Small intestine (tissue), 7 donors: ENCODE results near the gene TMPRSS3. TPM values are rescaled to one million over a fixed set of nuclear protein-coding genes. Genes with fewer than 3 reads are reported as not detected.

Experiments
- DNase-seq, 2 donors: peaks; one replicate each; pipeline versions ENCODE4 v3.0.0 to v3.0.0-alpha.2; 2013
- FAIRE-seq: peaks from 2 replicates; lab custom pipeline; 2012; peaks lifted over from hg19 to GRCh38; lab: Jason Lieb, UNC
- H3K27ac ChIP-seq, 3 donors: one replicate each; pipeline ENCODE4 v1.5.1; 2013; ENCODE audit warnings: low read length in 2 of 3, mild to moderate bottlenecking in 2 of 3, control low read depth in 1 of 3, inconsistent platforms in 1 of 3, low read depth in 1 of 3, moderate library complexity in 1 of 3
- H3K27me3 ChIP-seq, 3 donors: one replicate each; pipeline ENCODE4 v1.6.1; 2013; ENCODE audit warnings: low read length in 3 of 3, inconsistent platforms in 1 of 3; ENCODE audit not compliant: control insufficient read depth in 3 of 3, insufficient read depth in 3 of 3
- H3K36me3 ChIP-seq, 3 donors: one replicate each; pipeline ENCODE4 v1.6.1; 2013; ENCODE audit warnings: low read length in 3 of 3, inconsistent platforms in 1 of 3, low read depth in 1 of 3, mild to moderate bottlenecking in 1 of 3, moderate library complexity in 1 of 3; ENCODE audit not compliant: control insufficient read depth in 3 of 3, insufficient read depth in 2 of 3
- H3K4me1 ChIP-seq, 3 donors: one replicate each; pipeline ENCODE4 v1.6.1; 2013; ENCODE audit warnings: low read length in 2 of 3, inconsistent platforms in 1 of 3, low read depth in 1 of 3, mild to moderate bottlenecking in 1 of 3, moderate library complexity in 1 of 3; ENCODE audit not compliant: control insufficient read depth in 3 of 3, insufficient read depth in 2 of 3
- H3K4me3 ChIP-seq, 3 donors: one replicate each; pipeline ENCODE4 v1.5.1; 2013; ENCODE audit warnings: low read length in 3 of 3, control low read depth in 1 of 3, inconsistent platforms in 1 of 3, low read depth in 1 of 3, mild to moderate bottlenecking in 1 of 3, moderate library complexity in 1 of 3
- H3K9me3 ChIP-seq, 2 donors: one replicate each; pipeline ENCODE4 v1.6.1; 2013; ENCODE audit warnings: low read depth in 1 of 2, low read length in 1 of 2; ENCODE audit not compliant: control insufficient read depth in 2 of 2, insufficient read depth in 1 of 2
- WGBS, 3 donors: extraction: QIAGEN DNeasy Blood & Tissue Kit; methylation state at CpG; one replicate each; pipeline ENCODE4 v1.1.7; 2013; 5-methylcytosine and 5-hydroxymethylcytosine counted together
- polyA plus RNA-seq, 4 donors: library from polyadenylated mRNA; stranded (reverse) in 3 of 4; unstranded in 1 of 4; fragments of 200-250 nt in 3 of 4; fragments of 120-200 nt in 1 of 4; gene quantifications; one replicate each; pipeline versions ENCODE4 v1.2.1 to v1.2.3, GENCODE V29; 2013
- donor health status: healthy with polysubstance abuse.
- donor health status: control.
- donor health status: control.
- donor health status: Bipolar disorder and iron deficiency.
- donor health status: healthy.

Gene TMPRSS3
- polyA plus RNA-seq, 4 donors, result 1.1 to 9.2 (median 2.6) TPM

GRCh38 chr21:42433946-42434551 is 38.2 kb upstream of the TMPRSS3 start:
- no peak overlapping the region for H3K4me3 ChIP-seq
- H3K27me3 ChIP-seq, result peaks cover 0 to 2% (median 0%) of the 10 kb centered on the region in 3 donors
- FAIRE-seq (no peak), DNase-seq (peak; percentile 88 to 95)
- 17 to 55% (median 27%) methylated on average over 10 of the region's 10 CpGs for WGBS, 3 donors
- H3K9me3 ChIP-seq, result peaks cover 0 to 10% of the 10 kb centered on the region in 2 donors
- H3K4me1 ChIP-seq, result peaks cover 0 to 16% (median 3%) of the 10 kb centered on the region in 3 donors
- no peaks in the 10 kb centered on the region for H3K36me3 ChIP-seq
- peak overlapping the region in 1 of 3 donors; percentile 83 for H3K27ac ChIP-seq

- Histone ChIP-seq H3K9me3 (peaks cover 0 to 10% of the 10 kb centered on the region in 2 donors), H3K4me1 (peaks cover 0 to 16% (median 3%) of the 10 kb centered on the region in 3 donors), H3K36me3 (no peaks in the 10 kb centered on the region), H3K4me3 (no peak overlapping the region), H3K27ac (no peak overlapping the region), H3K27me3 (peaks cover 0 to 2% (median 0%) of the 10 kb centered on the region in 3 donors)
- DNase-seq (no peak), FAIRE-seq (no peak)
- WGBS, 3 donors, result 42 to 92% (median 91%) methylated on average over 1 of the region's 1 CpG
Measured at GRCh38 chr21:42432695-42433094, 36.8 kb upstream of the TMPRSS3 start.

GRCh38 chr21:42431196-42431595 is 35.3 kb upstream of the TMPRSS3 start:
- Histone ChIP-seq H3K9me3 (peaks cover 0 to 3% of the 10 kb centered on the region in 2 donors), H3K4me3 (no peak overlapping the region), H3K27me3 (no peaks in the 10 kb centered on the region), H3K27ac (no peak overlapping the region), H3K4me1 (peaks cover 0 to 19% (median 3%) of the 10 kb centered on the region in 3 donors), H3K36me3 (no peaks in the 10 kb centered on the region)
- DNase-seq (no peak), FAIRE-seq (no peak)
- WGBS, 3 donors, result 54 to 67% (median 65%) methylated on average over 7 of the region's 7 CpGs

DNA sequence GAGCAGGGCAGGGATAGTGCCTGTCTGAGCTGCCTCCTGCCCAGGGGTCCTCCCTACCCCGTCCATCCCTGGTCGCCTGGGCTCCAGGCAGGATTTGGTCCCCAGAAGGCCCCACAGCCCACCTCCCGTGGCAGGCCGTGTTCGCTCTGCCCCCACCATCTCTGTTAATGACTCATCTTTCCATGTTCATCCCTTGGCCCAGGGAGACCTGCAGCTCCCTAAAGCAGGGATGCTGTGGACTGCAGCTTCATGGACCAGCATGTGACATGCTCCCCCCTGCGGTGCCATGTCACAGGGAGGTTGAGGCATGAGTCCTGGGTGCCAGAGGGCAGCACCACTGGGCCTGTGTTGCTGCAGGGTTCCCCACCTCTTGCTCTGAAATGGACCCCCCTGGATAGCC is 34.7 kb upstream of the TMPRSS3 start:
- H3K4me1 ChIP-seq, result peaks cover 0 to 19% (median 3%) of the 10 kb centered on the region in 3 donors
- DNase-seq (no peak), FAIRE-seq (no peak)
- WGBS, 3 donors, result 87 to 95% (median 91%) methylated on average over 6 of the region's 6 CpGs
- no peaks in the 10 kb centered on the region for H3K27me3 ChIP-seq
- no peak overlapping the region for H3K27ac ChIP-seq
- H3K36me3 ChIP-seq, result no peaks in the 10 kb centered on the region
- peaks cover 0 to 3% of the 10 kb centered on the region in 2 donors for H3K9me3 ChIP-seq
- H3K4me3 ChIP-seq, result no peak overlapping the region

DNA sequence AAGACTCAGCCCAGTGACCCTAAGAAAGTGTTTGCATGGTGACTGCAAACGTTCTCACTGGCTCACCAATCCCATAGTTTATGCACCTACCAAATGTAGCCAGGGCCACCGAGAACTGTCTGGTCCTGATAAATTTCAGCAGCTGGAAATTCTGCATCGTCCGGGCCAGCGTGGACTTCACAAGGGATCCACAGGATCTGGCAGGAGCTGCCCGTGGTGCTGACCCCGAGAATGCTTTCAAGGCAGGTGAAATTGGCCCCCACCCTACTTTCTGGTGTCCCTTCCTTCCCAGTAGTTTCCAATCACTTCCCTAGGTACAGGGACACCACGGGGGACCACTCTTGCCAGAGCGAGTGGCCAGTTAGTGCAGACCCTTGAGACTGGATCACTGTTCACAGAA is 34.0 kb upstream of the TMPRSS3 start:
- WGBS, 3 donors, result 45 to 67% (median 57%) methylated on average over 9 of the region's 9 CpGs
- DNase-seq, result peak in 1 of 2 donors; percentile 26
- no peak overlapping the region for H3K27ac ChIP-seq

DNA sequence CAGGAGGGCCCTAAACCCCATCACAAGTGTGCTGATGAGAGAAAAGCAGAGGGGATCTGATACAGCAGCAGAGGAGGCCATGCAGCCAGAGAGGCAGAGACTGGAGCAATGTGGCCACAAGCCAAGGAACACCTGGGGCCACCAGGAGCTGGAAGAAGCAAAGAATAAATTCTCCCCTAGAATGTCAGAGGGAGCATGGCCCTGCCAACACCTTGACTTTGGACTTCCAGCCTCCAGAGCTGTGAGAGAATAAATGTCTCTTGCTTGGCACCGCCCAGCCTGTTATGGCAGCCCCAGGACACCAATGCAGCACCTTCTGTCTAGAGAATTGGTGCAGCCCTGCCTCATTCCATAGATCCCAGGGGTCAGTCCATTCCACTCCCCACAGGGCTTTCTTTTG is 33.2 kb upstream of the TMPRSS3 start:
- H3K9me3 ChIP-seq, result peaks cover 0 to 3% of the 10 kb centered on the region in 2 donors
- H3K4me1 ChIP-seq, result peaks cover under 1 to 10% (median 3%) of the 10 kb centered on the region in 3 donors
- no peaks in the 10 kb centered on the region for H3K36me3 ChIP-seq
- no peaks in the 10 kb centered on the region for H3K27me3 ChIP-seq
- FAIRE-seq (no peak), DNase-seq (no peak)
- H3K4me3 ChIP-seq, result no peak overlapping the region
- H3K27ac ChIP-seq, result no peak overlapping the region
- 100% methylated on average over 1 of the region's 1 CpG for WGBS, 3 donors

More for the DNA sequence above, 34.0 kb upstream of the TMPRSS3 start:
- Histone ChIP-seq H3K4me1 (peaks cover 0 to 19% (median 3%) of the 10 kb centered on the region in 3 donors), H3K4me3 (no peak overlapping the region), H3K27me3 (no peaks in the 10 kb centered on the region), H3K36me3 (no peaks in the 10 kb centered on the region), H3K9me3 (peaks cover 0 to 3% of the 10 kb centered on the region in 2 donors)
- no peak for FAIRE-seq

- FAIRE-seq, result no peak
- H3K9me3 ChIP-seq, result peaks cover 0 to 3% of the 10 kb centered on the region in 2 donors
- H3K36me3 ChIP-seq, result no peaks in the 10 kb centered on the region
- H3K27ac ChIP-seq, result no peak overlapping the region
- H3K4me1 ChIP-seq, result peaks cover 0 to 3% (median 2%) of the 10 kb centered on the region in 3 donors
- 82 to 87% (median 84%) methylated on average over 10 of the region's 10 CpGs for WGBS, 3 donors
- no peak for DNase-seq
- H3K4me3 ChIP-seq, result no peak overlapping the region
- H3K27me3 ChIP-seq, result peaks cover 0 to 2% (median 0%) of the 10 kb centered on the region in 3 donors
Measured at GRCh38 chr21:42427809-42428419, 32.1 kb upstream of the TMPRSS3 start.

DNA sequence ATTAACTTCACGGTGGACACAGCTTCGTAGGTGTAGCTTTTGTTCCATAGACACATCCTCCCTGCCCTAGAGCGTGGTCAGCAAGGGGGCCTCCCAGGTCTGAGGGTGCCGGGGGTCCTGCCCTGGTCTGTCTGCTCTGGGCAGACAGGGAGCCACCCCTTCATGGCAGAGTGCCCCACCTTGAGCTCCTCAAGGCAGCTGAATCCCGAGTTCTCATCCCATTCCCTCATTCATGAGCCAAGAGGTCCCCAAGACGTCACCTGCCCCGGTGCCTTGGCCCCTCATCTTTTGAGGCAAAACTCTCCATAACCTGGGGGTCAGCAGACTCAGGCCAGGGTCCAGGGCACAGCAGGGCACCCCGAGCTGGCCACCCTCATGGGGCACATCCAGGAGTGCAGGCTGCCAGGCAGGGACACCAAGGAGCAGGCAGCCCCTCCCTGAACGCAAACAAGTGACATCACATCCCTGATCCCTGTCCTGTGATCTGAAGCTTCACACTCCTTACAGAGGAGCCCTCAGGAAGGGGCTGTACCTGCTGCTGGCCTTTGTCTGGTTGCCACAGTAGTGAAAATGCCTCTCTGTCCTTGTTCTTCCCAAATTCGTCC is 31.1 kb upstream of the TMPRSS3 start:
- peaks cover 0 to 3% (median 2%) of the 10 kb centered on the region in 3 donors for H3K4me1 ChIP-seq
- DNase-seq, result peak; percentile 34 to 39
- no peaks in the 10 kb centered on the region for H3K36me3 ChIP-seq
- 86 to 87% (median 86%) methylated on average over 10 of the region's 10 CpGs for WGBS, 3 donors
- H3K27me3 ChIP-seq, result peaks cover 0 to 2% (median 0%) of the 10 kb centered on the region in 3 donors
- no peak overlapping the region for H3K4me3 ChIP-seq
- H3K9me3 ChIP-seq, result no peaks in the 10 kb centered on the region
- no peak overlapping the region for H3K27ac ChIP-seq
- FAIRE-seq, result no peak
